ENCODE measurements around the gene PER3. TPM values are rescaled to one million over a fixed set of nuclear protein-coding genes. Genes with fewer than 3 reads are reported as not detected.

The PER3 gene
- total and polyA plus RNA-seq, 2 of the 8 experiments (the other 6 are each of a cell fraction or from before 2014, with no cell fraction given), result 8.3 to 9.3 TPM

GRCh38 chr1:7770669-7770996, 13.5 kb upstream of the PER3 start (continued):
- TF ChIP-seq RBBP5 (IDR thresholded peaks at IDR 0.05; ENCODE audit: borderline replicate concordance, low read depth, low read length), result no peak
- no peak for TF ChIP-seq RXRA (IDR thresholded peaks at IDR 0.05; ENCODE audit: insufficient read depth, low read depth, low read length)
- no peak for TF ChIP-seq CTCF (IDR thresholded peaks at IDR 0.05; ENCODE audit: control extremely low read depth in 1 of 3, insufficient read depth in 1 of 3, low read depth in 1 of 3, low read length in 3 of 3)
- TF ChIP-seq KDM1A (IDR thresholded peaks at IDR 0.05; ENCODE audit: borderline replicate concordance, low read length), result no peak
- no peak for TF ChIP-seq KDM4A (IDR thresholded peaks at IDR 0.05; ENCODE audit: low read depth, low read length, severe bottlenecking)

Data from H1 (cell line).